CD4-positive, CD25-positive, alpha-beta regulatory T cell (primary cell): ENCODE results near the gene NMNAT1. TPM values are rescaled to one million over a fixed set of nuclear protein-coding genes. Genes with fewer than 3 reads are reported as not detected.

Experiments used
- ATAC-seq, 2 donors: fragments of 150-1000 bp; cut with Tn5 transposase; one replicate each; pipeline ENCODE4 v1.10.0; 2021; ENCODE audit warnings: low read depth in 2 of 2, moderate number of reproducible peaks in 2 of 2, moderate library complexity in 1 of 2
- DNase-seq, 3 donors: peaks; one replicate each; pipeline versions ENCODE4 v3.0.0 to v3.0.0-alpha.2; 2012 to 2022; ENCODE audit warnings: mixed read lengths in 1 of 3
- H3K27ac ChIP-seq: one replicate; pipeline ENCODE4 v1.7.0; 2013; ENCODE audit warnings: mild to moderate bottlenecking, low read length; ENCODE audit not compliant: insufficient read depth, poor library complexity, severe bottlenecking
- H3K27me3 ChIP-seq: one replicate; pipeline ENCODE4 v1.7.0; 2013; ENCODE audit warnings: low read length; ENCODE audit not compliant: control insufficient read depth, insufficient read depth
- H3K36me3 ChIP-seq: one replicate; pipeline ENCODE4 v1.7.0; 2013; ENCODE audit warnings: mild to moderate bottlenecking, low read length, moderate library complexity; ENCODE audit not compliant: control insufficient read depth, insufficient read depth
- H3K4me1 ChIP-seq: 2 replicates; pipeline ENCODE4 v1.7.0; 2013; ENCODE audit warnings: mild to moderate bottlenecking, low read length; ENCODE audit not compliant: insufficient read depth, control insufficient read depth, poor library complexity, severe bottlenecking
- H3K4me3 ChIP-seq: one replicate; pipeline ENCODE4 v1.7.0; 2013; ENCODE audit warnings: low read depth, mild to moderate bottlenecking, low read length, moderate library complexity
- H3K9me3 ChIP-seq, 2 experiments: 1 replicate in 1 of 2; 2 replicates in 1 of 2; pipeline ENCODE4 v1.7.0; 2013; ENCODE audit warnings: low read length in 2 of 2, mild to moderate bottlenecking in 1 of 2, moderate library complexity in 1 of 2; ENCODE audit not compliant: control insufficient read depth in 2 of 2
- H3K27ac Mint-ChIP-seq, 3 donors: one replicate each; pipeline ENCODE4 v1.8.0; 2020 to 2022; ENCODE audit warnings: mild to moderate bottlenecking in 3 of 3, mixed read lengths in 3 of 3, moderate library complexity in 2 of 3
- H3K27me3 Mint-ChIP-seq: one replicate; pipeline ENCODE4 v1.8.0; 2022; ENCODE audit warnings: mild to moderate bottlenecking, mixed read lengths
- H3K36me3 Mint-ChIP-seq: one replicate; pipeline ENCODE4 v1.8.0; 2020; ENCODE audit warnings: mixed read lengths
- H3K4me1 Mint-ChIP-seq, 4 donors: one replicate each; pipeline ENCODE4 v1.8.0; 2020 to 2022; ENCODE audit warnings: mixed read lengths in 4 of 4, mild to moderate bottlenecking in 1 of 4
- H3K4me3 Mint-ChIP-seq, 4 donors: one replicate each; pipeline ENCODE4 v1.8.0; 2020 to 2022; ENCODE audit warnings: mild to moderate bottlenecking in 4 of 4, mixed read lengths in 4 of 4, moderate library complexity in 3 of 4
- H3K9me3 Mint-ChIP-seq, 7 donors: one replicate each; pipeline ENCODE4 v1.8.0; 2020 to 2022; ENCODE audit warnings: mixed read lengths in 7 of 7, mild to moderate bottlenecking in 3 of 7, moderate library complexity in 2 of 7
- polyA plus RNA-seq, 4 donors: library from polyadenylated mRNA; unstranded; fragments of 300-500 nt; fragmentation: Illumina TruSeq; gene quantifications; one replicate each; pipeline ENCODE4 v1.2.3, GENCODE V29; 2021
- total RNA-seq: library from RNA; stranded (reverse); gene quantifications from one replicate; pipeline ENCODE4 v1.2.3, GENCODE V29; 2022

The NMNAT1 gene
- total and polyA plus RNA-seq, 5 donors from 2014 or later: 3.6 to 5.6 (median 3.8) TPM

DNA sequence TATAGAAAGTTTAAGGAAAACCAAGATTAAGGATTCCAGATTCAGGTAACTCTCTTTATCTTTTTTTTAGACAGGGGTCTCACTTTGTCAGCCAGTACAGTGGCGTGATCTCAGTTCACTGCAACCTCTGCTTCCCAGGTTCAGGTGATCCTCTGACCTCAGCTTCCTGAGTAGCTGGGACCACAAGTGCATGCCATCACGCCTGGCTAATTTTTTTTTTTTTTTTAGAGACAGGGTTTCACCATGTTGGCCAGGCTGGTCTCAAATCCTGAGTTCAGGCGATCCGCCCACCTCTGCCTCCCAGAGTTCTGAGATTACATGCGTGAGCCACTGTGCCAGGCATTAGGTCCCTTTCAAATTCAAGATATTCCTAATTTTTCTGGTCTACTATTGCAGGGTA lies 16.0 kb upstream of the NMNAT1 start:
- Histone ChIP-seq H3K27ac (no peak overlapping the region), H3K4me1 (no peaks in the 10 kb centered on the region), H3K9me3 (no peaks in the 10 kb centered on the region), H3K36me3 (peaks cover 19% of the 10 kb centered on the region), H3K27me3 (no peaks in the 10 kb centered on the region), H3K4me3 (no peak overlapping the region)
- Mint-ChIP-seq H3K9me3 (no peaks in the 10 kb centered on the region), H3K4me3 (no peak overlapping the region), H3K27ac (no peak overlapping the region), H3K27me3 (no peaks in the 10 kb centered on the region), H3K36me3 (peaks cover 15% of the 10 kb centered on the region), H3K4me1 (peaks cover 0 to 2% (median 0%) of the 10 kb centered on the region in 4 donors)
- ATAC-seq (no peak), DNase-seq (no peak)

DNA sequence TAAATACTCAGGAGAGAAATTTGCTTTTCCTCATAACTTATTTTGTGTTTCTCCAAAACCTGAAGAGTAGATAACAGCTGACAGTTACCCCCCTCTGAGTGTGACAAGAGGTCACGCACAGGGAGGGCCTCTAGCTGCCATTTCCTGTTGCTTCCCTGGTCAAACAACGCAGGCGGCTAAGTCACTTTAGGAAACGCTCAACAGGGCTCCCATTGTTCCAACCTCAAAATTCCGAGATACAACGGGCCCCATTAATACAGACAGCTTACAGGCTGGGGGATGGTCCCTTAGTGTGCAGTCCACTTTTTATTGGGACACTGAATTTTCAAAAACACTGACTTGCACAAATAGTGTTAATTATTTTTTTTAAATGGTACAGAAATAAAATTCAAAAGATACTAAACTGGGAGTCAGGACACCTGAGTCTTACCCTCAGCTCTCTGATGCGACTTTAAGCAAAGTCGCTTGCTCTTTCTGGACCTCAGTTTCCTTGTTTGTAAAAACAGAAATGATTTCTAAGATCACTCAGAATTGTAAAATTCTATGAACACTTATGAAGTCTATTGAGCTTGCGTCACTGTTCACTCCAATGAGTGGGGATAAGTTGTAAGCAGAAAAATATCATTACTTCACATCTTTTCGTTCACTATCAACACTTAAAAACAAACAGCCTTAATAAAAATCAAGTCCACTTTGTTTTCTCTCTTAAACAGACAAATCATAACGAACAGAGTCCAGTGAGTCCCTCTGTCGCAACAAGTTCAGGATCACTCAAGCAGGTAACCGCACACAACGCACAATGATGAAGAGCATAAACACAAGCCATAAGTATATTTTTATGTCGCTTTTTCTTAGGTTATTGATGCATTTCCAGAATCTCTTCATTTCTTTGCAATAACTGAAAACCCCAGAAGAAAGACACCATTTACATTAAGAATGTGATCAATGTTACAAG lies 13.6 kb upstream of the NMNAT1 start:
- Mint-ChIP-seq H3K27ac (no peak overlapping the region), H3K4me3 (no peak overlapping the region), H3K36me3 (peaks cover 27% of the 10 kb centered on the region), H3K4me1 (peaks cover 0 to 3% (median 1%) of the 10 kb centered on the region in 4 donors), H3K27me3 (no peaks in the 10 kb centered on the region), H3K9me3 (no peaks in the 10 kb centered on the region)
- H3K36me3 ChIP-seq: peaks cover 31% of the 10 kb centered on the region
- no peaks in the 10 kb centered on the region for H3K9me3 ChIP-seq
- ATAC-seq (no peak), DNase-seq (no peak)
- H3K4me3 ChIP-seq: no peak overlapping the region
- H3K27ac ChIP-seq: no peak overlapping the region
- H3K4me1 ChIP-seq: no peaks in the 10 kb centered on the region
- H3K27me3 ChIP-seq: no peaks in the 10 kb centered on the region

DNA sequence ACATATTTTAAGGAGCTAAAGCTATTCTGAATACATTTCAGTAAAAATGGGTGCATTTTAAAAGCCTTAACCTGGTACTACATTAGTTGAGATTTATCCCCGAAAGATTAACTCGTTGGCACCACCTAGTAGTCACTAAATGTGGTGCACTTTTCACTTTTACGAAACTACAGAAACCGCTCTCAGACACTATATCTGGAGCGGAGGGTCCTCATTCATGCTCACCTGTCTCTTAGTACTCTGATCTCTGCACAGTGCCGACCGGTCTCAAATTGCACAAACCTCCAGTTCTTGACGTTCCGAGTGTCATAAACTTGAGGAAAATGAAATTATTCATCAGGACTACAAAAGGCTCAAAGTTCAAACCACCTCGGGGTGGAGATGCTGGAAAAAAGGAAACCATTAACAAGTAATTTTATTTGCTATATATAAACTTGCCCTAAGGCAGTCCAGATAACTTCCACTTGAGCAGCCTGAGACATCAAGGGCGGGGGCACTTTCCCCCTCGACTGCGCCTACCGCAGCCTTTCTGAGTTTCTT lies 806 bp upstream of the NMNAT1 start:
- DNase-seq (peak in 2 of 3 donors; percentile 51 to 77), ATAC-seq (peak; percentile 33 to 52)
- peaks cover 4% of the 10 kb centered on the region for H3K36me3 Mint-ChIP-seq
- Histone ChIP-seq H3K36me3 (peaks cover 8% of the 10 kb centered on the region), H3K4me3 (peak overlapping the region; percentile 95), H3K27ac (peak overlapping the region; percentile 87), H3K9me3 (no peaks in the 10 kb centered on the region), H3K27me3 (no peaks in the 10 kb centered on the region), H3K4me1 (peaks cover 20% of the 10 kb centered on the region)
- H3K27me3 Mint-ChIP-seq: no peaks in the 10 kb centered on the region
- H3K4me1 Mint-ChIP-seq: peaks cover 10 to 38% (median 15%) of the 10 kb centered on the region in 4 donors
- H3K4me3 Mint-ChIP-seq: peak overlapping the region; percentile 92 to 98 (median 96)
- no peaks in the 10 kb centered on the region for H3K9me3 Mint-ChIP-seq
- peak overlapping the region; percentile 81 to 99 (median 98) for H3K27ac Mint-ChIP-seq

DNA sequence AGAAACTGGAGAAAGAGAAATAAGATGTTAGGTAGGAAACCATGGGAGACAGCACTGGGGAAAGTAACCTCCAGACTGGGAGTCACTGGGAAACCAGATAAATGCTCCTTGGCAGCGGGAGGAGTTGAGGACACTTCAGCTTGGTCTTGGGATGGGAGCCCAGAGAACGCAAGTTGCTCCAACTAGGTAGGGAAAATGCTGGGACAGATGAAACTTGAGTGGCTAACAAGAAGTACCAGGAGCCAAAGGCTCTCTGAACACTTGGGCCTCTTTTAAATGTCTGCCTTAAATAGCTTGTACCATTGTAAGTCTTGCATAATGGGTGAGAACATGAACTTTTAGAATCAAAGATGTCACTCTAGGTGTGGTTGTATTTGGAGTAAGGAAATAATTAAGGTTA lies 3.0 kb downstream of the NMNAT1 start:
- Histone ChIP-seq H3K4me3 (no peak overlapping the region), H3K9me3 (no peaks in the 10 kb centered on the region), H3K27ac (no peak overlapping the region), H3K36me3 (peaks cover 3% of the 10 kb centered on the region), H3K27me3 (no peaks in the 10 kb centered on the region), H3K4me1 (peaks cover 28% of the 10 kb centered on the region)
- H3K36me3 Mint-ChIP-seq: peaks cover 5% of the 10 kb centered on the region
- DNase-seq (no peak), ATAC-seq (no peak)
- peaks cover 18 to 40% (median 28%) of the 10 kb centered on the region in 4 donors for H3K4me1 Mint-ChIP-seq
- peak overlapping the region in 1 of 3 donors; percentile 52 for H3K27ac Mint-ChIP-seq
- H3K9me3 Mint-ChIP-seq: no peaks in the 10 kb centered on the region
- H3K27me3 Mint-ChIP-seq: no peaks in the 10 kb centered on the region
- peak overlapping the region in 3 of 4 donors; percentile 4 to 81 (median 50) for H3K4me3 Mint-ChIP-seq

DNA sequence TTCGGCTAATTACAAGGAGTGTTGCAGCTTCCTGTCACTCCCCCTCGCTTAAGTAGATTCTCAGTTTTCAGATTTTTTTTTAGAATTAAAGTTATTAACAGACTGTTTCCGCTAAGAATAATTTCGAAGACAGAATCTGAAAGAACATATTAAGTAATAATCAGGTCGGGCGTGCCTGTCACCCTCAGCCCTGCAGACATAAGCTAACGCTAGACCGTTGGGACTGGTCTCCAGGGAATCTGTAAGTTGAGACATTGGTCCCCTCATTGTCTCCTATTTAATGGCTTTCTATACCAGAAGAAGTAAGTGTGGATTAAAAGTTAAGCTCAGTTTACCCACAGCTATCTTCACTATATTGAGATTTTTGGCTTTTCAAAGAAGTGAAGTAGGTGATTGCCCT lies 14.5 kb downstream of the NMNAT1 start:
- ATAC-seq (no peak), DNase-seq (no peak)
- Histone ChIP-seq H3K4me1 (no peaks in the 10 kb centered on the region), H3K36me3 (no peaks in the 10 kb centered on the region), H3K4me3 (no peak overlapping the region), H3K27ac (no peak overlapping the region), H3K27me3 (no peaks in the 10 kb centered on the region), H3K9me3 (no peaks in the 10 kb centered on the region)
- peaks cover 0 to 2% (median 0%) of the 10 kb centered on the region in 7 donors for H3K9me3 Mint-ChIP-seq
- H3K4me1 Mint-ChIP-seq: no peaks in the 10 kb centered on the region
- H3K4me3 Mint-ChIP-seq: no peak overlapping the region
- no peaks in the 10 kb centered on the region for H3K36me3 Mint-ChIP-seq
- no peak overlapping the region for H3K27ac Mint-ChIP-seq
- H3K27me3 Mint-ChIP-seq: no peaks in the 10 kb centered on the region

GRCh38 chr1:9960011-9960410 lies 16.7 kb downstream of the NMNAT1 start:
- Mint-ChIP-seq H3K4me3 (no peak overlapping the region), H3K27me3 (no peaks in the 10 kb centered on the region), H3K9me3 (no peaks in the 10 kb centered on the region), H3K36me3 (no peaks in the 10 kb centered on the region), H3K4me1 (no peaks in the 10 kb centered on the region), H3K27ac (no peak overlapping the region)
- DNase-seq: no peak
- Histone ChIP-seq H3K36me3 (no peaks in the 10 kb centered on the region), H3K27me3 (no peaks in the 10 kb centered on the region), H3K27ac (no peak overlapping the region), H3K9me3 (no peaks in the 10 kb centered on the region), H3K4me1 (no peaks in the 10 kb centered on the region), H3K4me3 (no peak overlapping the region)
- no peak for ATAC-seq

DNA sequence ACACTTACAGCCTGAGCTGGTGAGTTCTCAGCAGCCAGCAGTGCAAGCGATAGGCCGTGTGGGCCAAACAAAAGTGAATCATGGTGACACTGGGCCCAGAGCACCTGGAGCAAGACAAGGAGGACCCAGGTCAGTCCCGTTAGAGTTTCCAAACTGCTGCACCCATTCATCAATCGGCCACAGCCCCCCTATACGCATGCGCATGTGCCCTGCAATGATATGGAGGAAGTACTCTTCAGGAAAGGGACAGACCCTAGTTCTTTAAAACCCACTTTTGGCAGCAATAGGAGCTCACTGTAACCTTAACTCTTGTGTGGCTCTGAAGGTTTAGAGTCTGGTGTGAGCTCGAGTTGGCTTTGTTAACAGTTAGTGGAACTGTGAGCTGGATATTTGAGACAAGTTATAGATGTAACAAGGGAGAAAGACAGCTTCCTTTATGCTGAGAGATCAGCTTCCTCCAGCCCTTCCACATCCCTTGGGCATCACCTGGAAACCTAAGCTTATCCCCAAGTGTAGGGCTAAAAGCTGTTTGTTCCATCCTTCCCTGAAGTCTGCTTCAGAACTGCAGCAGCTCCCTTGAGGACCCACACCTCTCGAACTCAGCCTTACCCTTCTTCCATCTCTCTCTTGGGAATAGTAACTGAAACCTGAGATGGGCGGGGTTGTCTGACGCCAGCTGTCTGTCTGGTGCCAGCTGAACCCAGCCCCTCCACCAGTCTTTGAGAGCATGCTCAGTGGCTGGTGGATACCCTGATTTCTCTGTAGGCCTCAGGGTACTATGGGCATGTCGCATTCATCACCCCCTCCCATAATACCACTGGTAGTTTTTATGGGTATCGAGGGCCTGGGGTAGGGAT lies 17.7 kb downstream of the NMNAT1 start:
- no peaks in the 10 kb centered on the region for H3K9me3 Mint-ChIP-seq
- H3K36me3 Mint-ChIP-seq: no peaks in the 10 kb centered on the region
- no peaks in the 10 kb centered on the region for H3K36me3 ChIP-seq
- H3K4me3 Mint-ChIP-seq: no peak overlapping the region
- ATAC-seq (no peak), DNase-seq (no peak)
- no peaks in the 10 kb centered on the region for H3K4me1 ChIP-seq
- H3K27ac Mint-ChIP-seq: no peak overlapping the region
- H3K9me3 ChIP-seq: no peaks in the 10 kb centered on the region
- H3K27me3 ChIP-seq: no peaks in the 10 kb centered on the region
- H3K4me1 Mint-ChIP-seq: no peaks in the 10 kb centered on the region
- H3K4me3 ChIP-seq: no peak overlapping the region
- H3K27me3 Mint-ChIP-seq: no peaks in the 10 kb centered on the region
- no peak overlapping the region for H3K27ac ChIP-seq
